Activated CD4-positive, CD25-positive, alpha-beta regulatory T cell treated with anti-CD3 and anti-CD28 coated beads, Interleukin-2, amount 50 U/mL, for 16 hours (primary cell): Measurements from ENCODE around the gene ODAD3.

ENCODE experiments used
- DNase-seq: peaks from one replicate; pipeline ENCODE4 v3.0.0-alpha.2; 2020; ENCODE audit warnings: low read depth, low spot score

The ODAD3 gene

GRCh38 chr19:11375143-11375948 lies 59.6 kb downstream of the ODAD3 start:
- DNase-seq = peak; percentile 49

- DNase-seq = peak; percentile 97
Measured at GRCh38 chr19:11374433-11375142, 60.3 kb downstream of the ODAD3 start, which contains the start of gene SWSAP1. SWSAP1 (plus strand) TSS chr19:11374666; CDS start chr19:11374681, 15 bp downstream.

- no peak for DNase-seq
Measured at GRCh38 chr19:11373885-11374432, 61.0 kb downstream of the ODAD3 start.

GRCh38 chr19:11373166-11373884 lies 61.6 kb downstream of the ODAD3 start:
- no peak for DNase-seq

- no peak for DNase-seq
Measured at GRCh38 chr19:11370744-11371143, 64.2 kb downstream of the ODAD3 start.
